ENCODE data around the gene RP9.

Gene RP9

DNA sequence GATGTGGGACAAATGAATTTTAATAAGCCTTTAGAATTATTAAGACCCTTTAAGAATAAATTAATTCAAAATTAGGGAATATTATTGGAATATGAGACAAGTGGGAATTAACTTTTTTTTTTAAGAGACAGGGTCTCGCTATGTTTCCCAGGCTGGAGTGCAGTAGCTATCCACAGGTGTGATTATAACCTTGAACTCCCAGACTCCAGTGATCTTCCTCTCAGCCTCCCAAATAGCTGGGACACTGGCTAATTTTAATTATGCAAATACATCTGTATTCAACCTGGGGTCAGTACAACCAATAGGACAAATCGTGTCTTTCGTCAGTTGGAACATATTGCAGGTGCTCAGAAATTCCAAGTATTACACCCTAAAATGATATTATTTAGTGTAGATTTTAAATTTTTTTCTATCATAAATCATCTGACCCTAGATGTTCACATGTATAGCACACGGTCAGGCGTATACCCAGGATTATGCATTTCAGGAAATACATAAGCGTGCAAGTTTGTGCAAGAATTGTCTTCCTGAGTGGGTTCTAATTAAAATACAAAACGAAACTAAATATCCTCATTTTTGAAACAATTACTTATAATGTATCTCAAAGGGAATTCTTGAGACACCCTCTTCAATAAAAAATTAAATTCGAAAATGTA lies 47.8 kb downstream of the RP9 start:
- no peak for DNase-seq

DNA sequence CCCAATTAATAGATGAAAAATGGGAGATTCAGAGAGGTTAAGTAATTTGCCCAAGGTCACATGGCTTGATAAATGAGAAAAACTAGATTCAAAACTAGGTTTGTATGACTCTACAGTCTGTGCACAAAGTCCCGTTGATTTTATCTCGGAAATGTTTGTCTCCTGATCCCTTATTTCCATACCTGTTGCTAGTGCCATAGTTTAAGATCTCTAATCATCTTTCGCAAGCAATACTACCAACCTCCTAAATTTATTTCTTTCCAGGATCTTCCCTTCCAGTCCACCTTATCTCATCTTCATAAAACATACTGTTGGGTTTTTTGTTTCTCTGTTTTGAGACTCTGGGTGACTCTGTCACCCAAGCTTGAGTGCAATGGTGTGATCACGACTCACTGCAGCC lies 49.6 kb downstream of the RP9 start:
- no peak for DNase-seq

DNA sequence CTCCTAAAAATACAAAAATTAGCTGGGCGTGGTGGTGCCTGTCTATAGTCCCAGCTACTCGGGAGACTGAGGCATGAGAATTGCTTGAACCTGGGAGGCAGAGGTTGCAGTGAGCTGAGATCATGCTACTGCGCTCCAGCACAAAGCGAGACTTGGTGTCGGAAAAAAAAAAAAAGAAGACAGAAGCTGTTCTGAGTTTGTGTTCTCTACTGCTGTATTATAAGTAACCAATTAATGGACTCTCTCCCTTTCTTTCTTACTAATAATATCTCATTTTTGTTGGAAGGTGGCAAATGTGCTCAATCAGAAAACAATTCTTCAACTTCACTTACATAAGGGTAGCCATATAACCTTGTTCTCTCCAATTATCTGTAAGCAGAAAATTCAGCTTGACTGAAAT lies 54.0 kb downstream of the RP9 start:
- no peak for DNase-seq

DNA sequence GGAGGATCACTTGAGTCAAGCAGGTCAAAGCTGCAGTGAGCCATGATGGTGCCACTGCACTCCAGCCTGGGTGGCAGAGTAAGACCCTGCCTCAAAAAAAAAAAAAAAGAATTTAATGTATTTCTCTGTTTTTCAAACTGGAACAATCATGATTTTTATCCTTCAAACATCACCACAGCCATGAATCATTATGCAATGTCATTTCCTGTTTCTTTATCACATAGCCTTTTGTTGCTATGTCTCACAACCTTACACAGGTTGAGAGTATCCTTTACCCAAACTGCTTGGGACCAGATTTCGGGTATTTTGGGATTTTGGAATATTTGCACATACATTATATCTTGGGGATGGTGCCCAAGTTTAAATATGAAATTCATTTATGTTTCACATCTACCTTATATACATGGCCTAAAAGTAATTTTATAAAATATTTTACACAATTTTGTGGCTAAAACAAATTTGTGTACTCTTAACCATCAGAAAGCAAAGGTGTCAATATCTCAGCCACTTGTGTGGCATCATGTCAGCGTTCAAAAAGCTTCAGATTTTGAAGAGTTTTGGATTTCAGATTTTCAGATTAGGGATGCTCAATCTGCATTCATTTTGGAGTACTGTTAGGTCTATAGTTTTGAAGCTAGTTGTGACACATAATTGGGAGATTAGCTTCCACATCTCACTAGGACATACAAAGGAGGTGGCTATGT lies 54.8 kb downstream of the RP9 start:
- DNase-seq: no peak

DNA sequence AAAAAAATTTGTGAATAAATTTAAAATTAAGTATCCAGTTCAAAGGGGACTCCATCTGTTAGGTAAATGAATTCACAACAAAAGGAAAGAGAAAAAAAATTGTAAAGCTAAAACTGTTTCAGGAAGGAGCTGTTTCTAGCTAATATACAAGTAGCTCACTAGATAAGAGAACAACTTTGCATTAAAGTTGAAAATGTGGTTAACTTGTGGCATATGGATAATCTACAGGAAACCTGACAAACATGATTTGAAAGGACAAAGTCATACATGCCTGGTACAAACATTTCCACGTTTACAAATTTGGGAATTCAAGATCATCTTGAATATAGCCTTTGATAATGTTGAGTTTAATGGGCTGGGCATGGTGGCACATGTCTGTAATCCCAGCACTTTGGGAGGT lies 55.5 kb downstream of the RP9 start:
- no peak for DNase-seq

DNA sequence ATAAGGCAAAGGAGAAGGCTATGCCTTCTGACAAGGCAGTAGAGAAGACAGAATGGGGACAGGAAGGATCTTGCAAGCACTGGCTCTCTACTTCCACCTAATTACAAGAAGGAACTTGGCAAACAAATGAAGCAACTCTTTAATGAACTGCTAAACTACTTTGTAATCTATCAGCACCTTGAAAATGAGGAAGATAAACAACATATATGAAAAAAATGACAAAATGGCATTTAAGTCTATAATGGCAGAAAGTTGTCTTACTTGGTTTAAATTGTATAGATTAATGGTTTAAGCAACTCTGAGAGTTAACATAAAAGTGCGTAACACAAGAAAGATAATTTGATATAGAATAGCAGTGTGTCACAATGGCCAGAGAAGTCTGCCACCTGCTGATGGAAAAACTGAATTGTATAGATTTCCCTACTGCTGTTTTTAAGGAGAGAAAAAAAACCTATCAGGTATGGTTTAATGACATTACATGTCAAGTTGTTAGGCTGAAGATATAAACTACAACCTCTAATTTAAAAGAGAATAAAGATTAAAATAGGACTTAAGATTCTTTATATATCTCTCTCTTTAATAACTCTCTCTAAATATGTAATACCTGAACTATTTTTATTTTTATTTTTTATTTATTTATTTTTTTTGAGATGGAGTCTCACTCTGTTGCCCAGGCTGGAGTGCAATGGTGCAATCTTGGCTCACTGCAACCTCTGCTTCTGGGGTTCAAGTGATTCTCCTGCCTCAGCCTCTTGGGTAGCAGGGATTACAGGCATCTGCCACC lies 58.5 kb downstream of the RP9 start:
- DNase-seq: peak; percentile 54

DNA sequence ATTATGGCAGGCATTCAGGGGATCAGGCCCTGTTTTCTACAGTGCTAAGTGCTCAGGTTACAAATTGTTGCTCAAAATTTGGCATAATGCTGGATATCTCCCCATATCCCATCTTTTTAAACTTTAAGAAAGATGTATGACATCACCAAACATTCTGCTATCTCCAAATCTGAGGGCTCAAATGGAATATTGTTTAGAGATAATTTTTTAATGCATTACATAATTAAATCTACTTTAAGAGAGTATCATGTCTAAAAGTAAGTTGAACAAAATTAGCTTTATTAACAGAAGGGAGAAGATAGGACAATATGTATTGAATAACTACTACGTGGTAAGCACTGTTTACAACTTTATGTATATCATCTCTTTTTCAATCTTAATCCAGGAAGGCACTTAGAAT lies 60.5 kb downstream of the RP9 start:
- no peak for DNase-seq

DNA sequence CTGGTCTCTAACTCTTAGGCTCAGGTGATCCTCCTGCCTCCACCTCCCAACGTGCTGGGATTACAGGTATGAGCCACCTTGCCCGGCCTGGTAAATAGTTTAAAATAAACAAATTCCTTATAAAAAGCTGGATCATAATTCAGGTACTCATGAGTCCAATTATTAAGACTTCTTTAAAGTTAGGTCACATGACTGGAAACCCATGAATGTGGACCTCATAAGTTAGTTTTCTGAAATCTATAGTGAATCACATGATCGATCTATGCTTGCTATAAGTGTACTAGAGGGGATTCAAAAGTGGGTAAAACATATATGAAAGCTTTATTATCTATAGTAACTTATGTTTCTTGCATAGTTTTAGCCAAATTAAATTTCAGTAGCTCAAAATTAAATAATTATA lies 60.9 kb downstream of the RP9 start:
- DNase-seq: no peak

DNA sequence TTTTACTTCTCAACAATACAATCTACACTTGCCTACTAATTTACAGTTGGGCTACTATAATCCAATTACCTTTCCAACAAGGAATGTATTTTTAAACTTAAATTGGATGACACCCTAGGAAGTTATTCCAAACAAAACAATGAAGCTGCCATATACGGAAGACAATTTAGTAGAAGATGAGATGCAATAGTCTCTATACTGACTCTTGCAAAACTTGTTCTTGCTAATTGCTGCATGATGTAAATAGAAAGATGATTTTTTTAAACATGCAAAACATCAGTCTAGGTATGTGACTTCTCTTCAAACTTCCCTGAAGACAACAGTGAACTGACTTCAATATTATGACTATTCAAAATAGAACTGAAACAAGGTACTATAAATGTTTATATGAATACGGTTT lies 64.2 kb downstream of the RP9 start:
- no peak for DNase-seq

Measured in NCI-H1105 treated with DMSO at 0.1 percent for 48 hours (cell line).